ENCODE data around the gene P4HA1.
"Not testable (repeated sequence)": the region's sequence is repeated elsewhere in the genome, so short reads cannot be mapped to it uniquely, and the experiment has no call there.

The P4HA1 gene

GRCh38 chr10:73096449-73097304 lies at the start of gene P4HA1:
P4HA1 (minus strand) TSS chr10:73096866; CDS start chr10:73074883, 21,983 bp downstream.
- FAIRE-seq (peak; percentile 78), DNase-seq (ENCODE audit: low spot score) (peak; percentile 98)

- DNase-seq (ENCODE audit: low spot score), result no peak
- no peak for FAIRE-seq
Measured at GRCh38 chr10:73141603-73142002, 44.9 kb upstream of the P4HA1 start.

GRCh38 chr10:73139251-73139650 lies 42.6 kb upstream of the P4HA1 start:
- FAIRE-seq (no peak), DNase-seq (ENCODE audit: low spot score) (no peak)

- no peak for FAIRE-seq
- DNase-seq (ENCODE audit: low spot score), result no peak
Measured at GRCh38 chr10:73136627-73137026, 40.0 kb upstream of the P4HA1 start.

- DNase-seq (ENCODE audit: low spot score) (no peak), FAIRE-seq (no peak)
Measured at GRCh38 chr10:73134727-73135126, 38.1 kb upstream of the P4HA1 start.

GRCh38 chr10:73131913-73132686 lies 35.4 kb upstream of the P4HA1 start:
- DNase-seq (ENCODE audit: low spot score) (no peak), FAIRE-seq (no peak)

GRCh38 chr10:73131301-73131700 lies 34.6 kb upstream of the P4HA1 start:
- no peak for FAIRE-seq
- DNase-seq (ENCODE audit: low spot score), result no peak

GRCh38 chr10:73126343-73126742 lies 29.7 kb upstream of the P4HA1 start:
- FAIRE-seq, result no peak

GRCh38 chr10:73119952-73120351 lies 23.3 kb upstream of the P4HA1 start:
- FAIRE-seq (no peak), DNase-seq (ENCODE audit: low spot score) (no peak)

More at GRCh38 chr10:73126343-73126742, 29.7 kb upstream of the P4HA1 start:
- no peak for DNase-seq (ENCODE audit: low spot score)

- DNase-seq (ENCODE audit: low spot score) (no peak), FAIRE-seq (no peak)
Measured at GRCh38 chr10:73119457-73119856, 22.8 kb upstream of the P4HA1 start.

- DNase-seq (ENCODE audit: low spot score) (no peak), FAIRE-seq (no peak)
Measured at GRCh38 chr10:73117976-73118743, 21.5 kb upstream of the P4HA1 start.

GRCh38 chr10:73116017-73116416 lies 19.4 kb upstream of the P4HA1 start:
- DNase-seq (ENCODE audit: low spot score) (no peak), FAIRE-seq (no peak)

- FAIRE-seq, result no peak
Measured at GRCh38 chr10:73113551-73113950, 16.9 kb upstream of the P4HA1 start.

GRCh38 chr10:73112032-73112431 lies 15.4 kb upstream of the P4HA1 start:
- FAIRE-seq; DNase-seq (ENCODE audit: low spot score): not testable (repeated sequence)

More at GRCh38 chr10:73113551-73113950, 16.9 kb upstream of the P4HA1 start:
- DNase-seq (ENCODE audit: low spot score), result no peak

- DNase-seq (ENCODE audit: low spot score) (peak; percentile 72), FAIRE-seq (peak; percentile 76)
Measured at GRCh38 chr10:73110345-73110849, 13.7 kb upstream of the P4HA1 start, which contains the start of gene NUDT13. NUDT13 (plus strand) TSS chr10:73110455; CDS start chr10:73114366, 3,911 bp downstream.

GRCh38 chr10:73109248-73109652 lies 12.6 kb upstream of the P4HA1 start:
- FAIRE-seq; DNase-seq (ENCODE audit: low spot score): not testable (repeated sequence)

GRCh38 chr10:73106301-73106700 lies 9.6 kb upstream of the P4HA1 start:
- DNase-seq (ENCODE audit: low spot score) (no peak), FAIRE-seq (no peak)

- no peak for FAIRE-seq
- DNase-seq (ENCODE audit: low spot score), result no peak
Measured at GRCh38 chr10:73099141-73099540, 2.5 kb upstream of the P4HA1 start.

GRCh38 chr10:73097305-73097670 lies 622 bp upstream of the P4HA1 start:
- no peak for DNase-seq (ENCODE audit: low spot score)
- FAIRE-seq, result no peak

GRCh38 chr10:73096041-73096448 lies 621 bp downstream of the P4HA1 start:
- DNase-seq (ENCODE audit: low spot score), result peak; percentile 48
- no peak for FAIRE-seq

GRCh38 chr10:73095481-73096021 lies 1.1 kb downstream of the P4HA1 start:
- DNase-seq (ENCODE audit: low spot score) (peak; percentile 62), FAIRE-seq (peak; percentile 61)
